Epithelial cell of esophagus (primary cell): ENCODE results near the gene PRKCZ.
"Not testable (repeated sequence)": the region's sequence is repeated elsewhere in the genome, so short reads cannot be mapped to it uniquely, and the experiment has no call there.

ENCODE experiments used
- DNase-seq: peaks from one replicate; pipeline ENCODE4 v3.0.0; 2010; ENCODE audit warnings: low read depth
- H3K4me3 ChIP-seq: 2 replicates; pipeline ENCODE4 v1.5.1; 2011; ENCODE audit warnings: mild to moderate bottlenecking, low read length, control low read depth
- CTCF ChIP-seq: IDR thresholded peaks from 2 replicates; pipeline ENCODE4 v1.5.1; 2011; ENCODE audit warnings: low read depth, mild to moderate bottlenecking, low read length, control low read depth, inconsistent platforms; ENCODE audit not compliant: insufficient read depth; ENCODE audit errors: missing control alignments

PRKCZ gene

DNA sequence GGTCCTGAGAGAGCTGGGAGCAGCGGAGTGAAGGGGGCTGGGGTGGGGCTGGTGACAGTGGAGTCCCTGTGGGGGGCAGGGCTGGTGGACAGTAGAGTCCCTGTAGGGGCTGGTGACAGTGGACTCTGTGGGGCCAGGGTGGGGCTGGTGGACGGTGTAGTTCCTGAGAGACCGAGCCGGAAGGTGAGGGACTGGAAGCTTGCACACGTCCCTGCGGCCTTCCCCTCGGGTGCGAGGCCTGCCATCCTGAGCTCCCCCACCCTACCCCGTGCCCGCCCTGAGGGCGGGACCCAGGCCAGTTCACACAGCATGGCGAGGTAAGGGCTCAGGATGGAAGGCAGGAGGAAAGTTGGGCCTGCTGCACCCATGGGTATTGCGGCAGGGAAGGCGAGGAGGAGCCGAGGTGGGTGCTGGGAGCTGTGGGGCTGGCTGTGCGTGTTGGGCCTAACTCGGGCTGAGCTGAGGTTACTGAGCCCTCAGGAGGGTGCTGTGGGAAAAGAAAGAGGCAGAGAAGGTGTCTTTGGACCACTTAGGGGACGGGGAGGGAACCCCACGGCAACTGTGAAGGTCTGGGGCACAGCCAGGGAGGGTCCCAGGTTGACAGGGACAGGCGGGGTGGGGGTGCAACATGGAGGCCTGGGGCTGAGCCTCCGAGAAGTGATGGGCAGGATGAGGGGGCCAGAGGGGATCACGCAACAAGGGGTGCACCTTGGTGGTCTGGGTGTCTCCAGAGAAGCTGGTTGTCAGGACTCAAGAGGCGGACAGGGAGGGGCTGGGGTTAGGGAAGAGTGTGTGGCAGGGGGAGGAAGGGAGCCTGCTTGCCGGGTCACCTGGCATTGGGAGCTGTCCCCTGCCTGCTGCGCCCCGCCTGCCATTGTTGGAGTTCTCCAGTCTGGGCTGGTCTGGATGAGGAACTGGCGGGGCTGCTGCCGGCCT, 60.8 kb downstream of the PRKCZ start:
- no peak for DNase-seq
- H3K4me3 ChIP-seq: no peak overlapping the region
- TF ChIP-seq CTCF: no peak

GRCh38 chr1:2111674-2112035, 61.4 kb downstream of the PRKCZ start:
- no peak for TF ChIP-seq CTCF
- no peak overlapping the region for H3K4me3 ChIP-seq
- DNase-seq: no peak

- no peak for DNase-seq
- H3K4me3 ChIP-seq: no peak overlapping the region
- no peak for TF ChIP-seq CTCF
These were observed 62.1 kb downstream of the PRKCZ start for GRCh38 chr1:2112280-2112701.

GRCh38 chr1:2113620-2114135, 63.5 kb downstream of the PRKCZ start:
- no peak overlapping the region for H3K4me3 ChIP-seq
- DNase-seq: no peak
- no peak for TF ChIP-seq CTCF

DNA sequence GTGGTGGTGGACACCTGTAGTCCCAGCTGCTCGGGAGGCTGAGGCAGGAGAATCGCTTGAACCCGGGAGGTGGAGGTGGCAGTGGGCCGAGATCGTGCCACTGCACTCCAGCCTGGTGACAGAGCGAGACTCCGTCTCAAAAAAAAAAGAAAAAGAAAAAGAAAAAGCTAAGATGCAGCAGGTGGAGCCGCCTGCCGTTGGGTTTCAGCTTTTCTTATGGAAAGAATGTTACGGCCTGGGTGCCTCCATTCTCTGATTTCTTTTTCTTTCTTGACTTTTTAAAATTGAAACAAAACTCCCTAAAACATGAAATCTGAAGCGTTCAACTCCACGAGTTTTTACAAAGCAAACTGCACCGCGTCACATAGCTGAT, 64.4 kb downstream of the PRKCZ start:
- DNase-seq: not testable (repeated sequence)

GRCh38 chr1:2115008-2115641, 64.9 kb downstream of the PRKCZ start:
- TF ChIP-seq CTCF: no peak
- no peak overlapping the region for H3K4me3 ChIP-seq
- DNase-seq: no peak

More for the DNA sequence above, 64.4 kb downstream of the PRKCZ start:
- H3K4me3 ChIP-seq: not testable (repeated sequence)

DNA sequence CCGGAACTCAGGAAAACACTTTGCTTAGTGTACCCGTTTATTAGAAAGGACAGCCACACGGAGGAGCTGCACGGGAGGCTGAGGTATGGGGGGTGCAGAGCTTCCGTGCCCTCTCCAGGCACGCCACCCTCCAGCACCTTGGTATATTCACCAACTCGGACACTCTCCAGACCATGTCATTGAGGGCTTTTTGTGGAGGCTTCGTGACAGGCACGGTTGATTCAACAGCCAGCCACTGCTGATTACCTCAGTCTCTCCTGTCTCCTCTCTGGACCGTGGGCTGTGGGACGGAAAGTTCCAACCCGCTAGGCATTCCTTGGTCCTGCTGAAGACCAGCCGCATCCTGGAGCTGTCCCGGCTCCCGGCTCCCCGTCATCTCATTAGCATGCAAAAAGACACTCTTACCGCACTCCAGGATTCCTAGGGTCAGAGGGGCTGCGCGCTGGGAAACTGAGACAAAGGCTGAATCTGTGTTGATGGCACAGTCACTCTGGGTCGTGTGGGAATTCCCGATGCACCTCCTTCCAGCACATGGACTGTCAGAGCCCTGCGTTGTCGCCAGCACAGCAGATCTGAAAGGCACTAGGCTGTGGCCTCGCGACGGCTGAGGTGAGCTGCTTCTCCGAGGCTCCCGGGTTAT, 65.6 kb downstream of the PRKCZ start:
- H3K4me3 ChIP-seq: no peak overlapping the region
- no peak for DNase-seq
- no peak for TF ChIP-seq CTCF
